ENCODE results near the gene SGMS1.

The SGMS1 gene

GRCh38 chr10:50629495-50630122 is 5.9 kb upstream of the SGMS1 start:
- no peak overlapping the region for H3K4me3 ChIP-seq (ENCODE audit: low read length)
- DNase-seq (ENCODE audit: low read depth), result peak; percentile 57
- no peak for TF ChIP-seq CTCF (IDR thresholded peaks at IDR 0.05; ENCODE audit: insufficient read depth, low read depth, low read length, missing control alignments)

GRCh38 chr10:50627896-50628295 is 4.1 kb upstream of the SGMS1 start:
- no peak for TF ChIP-seq CTCF (IDR thresholded peaks at IDR 0.05; ENCODE audit: insufficient read depth, low read depth, low read length, missing control alignments)
- DNase-seq (ENCODE audit: low read depth), result no peak

GRCh38 chr10:50627443-50627842 is 3.7 kb upstream of the SGMS1 start:
- no peak overlapping the region for H3K4me3 ChIP-seq (ENCODE audit: low read length)
- no peak for TF ChIP-seq CTCF (IDR thresholded peaks at IDR 0.05; ENCODE audit: insufficient read depth, low read depth, low read length, missing control alignments)
- no peak for DNase-seq (ENCODE audit: low read depth)

More at GRCh38 chr10:50627896-50628295, 4.1 kb upstream of the SGMS1 start:
- H3K4me3 ChIP-seq (ENCODE audit: low read length), result no peak overlapping the region

- H3K4me3 ChIP-seq (ENCODE audit: low read length), result peak overlapping the region; percentile 84
- TF ChIP-seq CTCF (IDR thresholded peaks at IDR 0.05; ENCODE audit: insufficient read depth, low read depth, low read length, missing control alignments), result no peak
- no peak for DNase-seq (ENCODE audit: low read depth)
Observed at GRCh38 chr10:50625649-50626132, 1.9 kb upstream of the SGMS1 start.

GRCh38 chr10:50624866-50625501 is 1.2 kb upstream of the SGMS1 start:
- peak overlapping the region; percentile 84 for H3K4me3 ChIP-seq (ENCODE audit: low read length)
- TF ChIP-seq CTCF (IDR thresholded peaks at IDR 0.05; ENCODE audit: insufficient read depth, low read depth, low read length, missing control alignments), result peak; percentile 53
- DNase-seq (ENCODE audit: low read depth), result peak; percentile 65

GRCh38 chr10:50624413-50624865 is 683 bp upstream of the SGMS1 start:
- peak; percentile 97 for DNase-seq (ENCODE audit: low read depth)
- no peak for TF ChIP-seq CTCF (IDR thresholded peaks at IDR 0.05; ENCODE audit: insufficient read depth, low read depth, low read length, missing control alignments)
- H3K4me3 ChIP-seq (ENCODE audit: low read length), result peak overlapping the region; percentile 84

Measured in epithelial cell of esophagus (primary cell).